NOMO-1 (cell line): ENCODE measurements around the gene GRM4.
"Not testable (repeated sequence)": the region's sequence is repeated elsewhere in the genome, so short reads cannot be mapped to it uniquely, and the experiment has no call there.

Source experiments
- DNase-seq, 2 experiments: peaks; one replicate each; lab custom pipeline; 2025; ENCODE audit not compliant: unreplicated experiment in 2 of 2; lab: John Stamatoyannopoulos, UW

Gene GRM4

DNA sequence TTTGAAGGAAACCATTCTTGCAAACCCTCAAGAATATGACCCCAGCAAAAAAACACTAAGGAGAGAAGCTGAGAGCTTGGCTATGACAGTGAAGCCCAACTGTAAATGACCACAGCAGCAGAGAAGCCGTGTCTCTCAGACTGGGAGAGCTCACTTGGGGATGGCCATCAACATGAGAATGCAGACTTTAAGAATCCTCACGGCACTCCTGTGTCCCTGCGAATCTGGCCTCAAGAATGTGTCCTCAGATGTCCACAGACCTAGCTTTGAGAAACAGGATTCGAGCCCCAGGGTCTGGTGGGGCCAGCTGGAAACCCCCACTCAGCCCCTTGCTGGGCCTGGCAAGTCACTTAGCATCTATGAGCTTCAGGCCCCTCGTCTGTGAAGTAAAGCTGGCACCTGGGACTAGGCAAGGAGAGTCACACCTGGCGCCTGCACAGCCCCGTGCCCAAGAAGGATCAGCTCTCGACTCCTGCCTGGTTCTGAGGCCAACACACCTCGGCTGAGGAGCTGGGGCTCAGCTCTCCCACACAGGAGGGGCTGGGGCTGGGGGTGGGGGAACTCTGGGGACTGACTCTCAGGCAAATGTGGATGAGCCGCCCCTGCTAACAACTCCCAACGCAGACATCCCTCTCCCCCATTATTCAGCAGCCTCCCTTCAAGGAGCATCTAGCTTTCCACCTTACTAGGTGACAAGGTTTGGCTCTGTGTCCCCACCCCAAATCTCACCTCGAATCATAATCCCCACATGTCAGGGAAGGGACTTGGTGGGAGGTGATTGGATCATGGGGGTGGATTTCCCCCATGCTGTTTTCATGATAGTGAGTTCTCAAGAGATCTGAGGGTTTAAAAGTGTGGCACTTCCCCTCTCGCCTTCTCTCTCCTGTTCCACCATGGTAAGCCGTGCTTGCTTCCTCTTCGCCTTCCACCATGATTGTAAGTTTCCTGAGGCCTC is 97.7 kb downstream of the GRM4 start:
- DNase-seq, result no peak

- DNase-seq, result no peak
Measured at GRCh38 chr6:34046617-34047016, 99.3 kb downstream of the GRM4 start.

- DNase-seq, result no peak
Measured at GRCh38 chr6:34045771-34046170, 100.1 kb downstream of the GRM4 start.

- DNase-seq, result no peak
Measured at GRCh38 chr6:34044945-34045595, 100.8 kb downstream of the GRM4 start.

DNA sequence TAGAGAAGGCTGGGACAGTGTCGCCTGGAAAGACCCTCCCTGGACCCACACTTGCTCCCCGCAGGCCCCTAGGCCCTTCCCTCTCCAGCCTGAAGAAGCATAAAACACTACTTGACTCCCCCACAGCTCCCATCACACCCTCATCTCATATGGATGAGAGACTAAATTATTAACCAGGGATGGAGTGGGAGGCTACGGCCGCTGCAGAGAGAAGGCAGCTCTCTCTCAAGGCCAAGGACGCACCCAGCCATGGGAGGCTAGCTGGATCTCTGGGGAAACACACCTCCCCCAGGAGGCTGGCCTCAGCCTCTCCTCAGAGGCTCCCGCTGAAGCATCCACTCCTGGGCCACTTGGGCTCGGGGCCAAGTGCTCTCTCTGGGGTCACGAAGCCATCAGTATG is 102.5 kb downstream of the GRM4 start:
- no peak for DNase-seq

DNA sequence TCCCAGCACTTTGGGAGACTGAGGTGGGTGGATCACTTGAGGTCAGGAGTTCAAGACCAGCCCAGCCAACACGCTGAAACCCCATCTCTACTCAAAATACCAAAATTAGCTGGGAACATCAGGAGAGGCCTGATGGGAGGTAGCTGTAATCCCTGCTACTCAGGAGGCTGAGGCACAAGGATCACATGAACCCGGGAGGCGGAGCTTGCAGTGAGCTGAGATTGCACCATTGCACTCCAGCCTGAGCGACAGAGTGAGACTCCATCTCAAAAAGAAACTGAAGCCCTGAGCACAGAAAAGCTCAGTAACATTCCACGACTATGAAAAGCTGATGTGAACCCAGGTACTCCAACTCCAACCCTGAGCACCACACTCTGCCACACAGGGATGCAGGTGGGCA is 103.9 kb downstream of the GRM4 start:
- not testable (repeated sequence) for DNase-seq

GRCh38 chr6:34041385-34041784 is 104.5 kb downstream of the GRM4 start:
- DNase-seq, result no peak

GRCh38 chr6:34039943-34040342 is 105.9 kb downstream of the GRM4 start:
- DNase-seq, result no peak

DNA sequence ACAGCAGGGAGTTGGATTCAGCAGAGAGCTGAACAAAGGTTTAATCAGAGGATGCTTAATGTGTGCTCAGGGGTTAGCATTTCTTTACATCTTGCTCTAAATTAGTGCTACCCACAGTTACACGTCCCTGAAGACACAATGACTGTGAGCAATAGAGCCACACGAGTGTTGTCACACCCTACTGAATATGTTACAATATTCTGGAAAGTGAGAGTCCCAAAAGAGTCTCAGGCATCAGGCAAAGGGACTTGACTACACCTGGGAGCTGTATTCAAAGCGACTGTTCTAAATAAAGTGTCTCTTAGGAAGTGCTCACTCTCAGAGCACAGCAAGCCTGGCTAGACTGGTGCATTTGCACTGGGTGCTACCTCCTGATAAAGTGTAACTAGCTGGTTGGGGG is 108.7 kb downstream of the GRM4 start:
- DNase-seq, result no peak

DNA sequence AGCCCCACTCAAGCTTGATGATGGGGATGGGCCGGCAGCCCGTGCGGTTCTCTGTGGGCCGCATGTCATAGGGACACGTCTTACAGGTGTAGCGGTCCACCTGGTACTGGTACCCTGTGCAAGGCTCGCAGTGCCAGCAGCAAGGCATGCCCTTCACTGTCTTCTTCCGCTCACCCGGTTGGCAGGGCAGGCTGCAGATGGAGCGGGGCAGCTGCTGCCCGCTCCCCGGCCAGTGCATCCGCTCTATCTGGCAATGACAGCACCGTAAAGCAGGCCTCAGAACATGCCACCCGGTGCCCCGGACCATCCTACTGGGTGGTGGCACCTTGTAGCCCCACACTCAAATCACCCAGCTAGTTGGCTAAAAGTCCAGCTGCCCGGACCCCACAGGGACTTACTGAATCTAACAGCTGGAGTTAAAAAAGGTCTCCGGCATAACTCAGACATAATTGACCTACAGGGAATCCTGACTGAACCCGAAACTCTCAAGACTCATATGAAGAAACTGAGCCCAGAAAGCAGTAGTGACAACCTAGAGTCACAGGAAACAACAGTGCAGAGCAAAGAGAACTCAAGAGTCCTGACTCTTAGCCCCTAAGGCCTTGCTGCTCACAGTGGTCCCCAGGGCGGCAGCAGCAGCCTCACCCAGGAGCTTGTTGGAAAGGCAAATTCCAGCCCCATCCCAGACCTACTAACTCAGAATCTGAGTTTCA is 109.4 kb downstream of the GRM4 start:
- no peak for DNase-seq

GRCh38 chr6:34035704-34036356 is 110.1 kb downstream of the GRM4 start:
- DNase-seq, result no peak

- no peak for DNase-seq
Measured at GRCh38 chr6:34035161-34035560, 110.7 kb downstream of the GRM4 start.

DNA sequence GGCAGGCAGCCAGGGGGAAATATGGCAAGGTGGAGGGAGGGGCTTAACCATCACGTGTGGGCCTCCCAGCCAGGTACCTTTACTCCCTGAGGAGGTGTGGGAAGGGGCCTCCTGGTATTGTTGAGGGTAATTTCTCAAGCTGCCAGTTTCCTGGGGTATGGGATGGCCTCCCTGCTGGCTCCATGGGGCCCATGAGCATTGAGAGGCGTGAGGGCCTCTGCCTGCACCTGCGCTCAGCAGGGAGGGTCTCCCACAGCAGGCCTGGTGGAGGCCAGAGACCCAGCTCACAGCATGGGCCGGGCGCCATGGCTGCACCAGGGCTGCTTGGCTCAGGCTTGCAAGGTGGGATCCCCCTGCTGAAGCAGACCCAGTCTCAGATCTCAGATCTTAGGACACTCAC is 113.0 kb downstream of the GRM4 start:
- DNase-seq, result no peak

DNA sequence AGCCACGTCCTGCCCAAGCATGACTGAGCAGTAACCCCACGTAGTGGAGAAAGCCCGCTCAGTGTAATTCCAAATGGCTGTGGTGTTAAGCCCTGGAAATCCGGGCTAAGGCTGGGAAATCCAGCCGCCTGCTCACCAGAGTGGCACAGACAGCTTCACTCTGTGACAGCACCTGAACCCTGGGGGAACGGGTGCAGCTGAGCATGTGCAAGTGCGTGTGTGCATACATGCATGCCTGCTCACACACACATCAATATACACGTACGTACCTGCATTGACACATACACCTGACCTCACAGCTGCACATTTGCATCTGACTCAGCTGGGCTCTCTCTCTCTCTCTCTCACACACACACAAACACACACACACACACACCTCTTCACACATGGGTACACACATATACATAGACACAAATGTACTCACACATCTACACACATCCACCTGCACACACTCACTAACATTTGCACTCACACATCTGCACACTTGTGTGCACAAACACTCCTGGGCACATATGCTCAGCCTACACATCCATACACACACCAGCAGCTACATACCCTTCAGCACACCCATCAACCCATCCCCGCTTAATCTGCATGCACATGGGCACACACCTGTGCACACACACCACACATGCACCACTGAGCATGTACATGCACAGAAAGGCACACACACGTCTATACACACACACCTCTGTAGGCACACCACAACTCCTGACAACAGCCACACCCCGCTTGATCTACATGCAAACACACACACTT is 114.1 kb downstream of the GRM4 start:
- no peak for DNase-seq

- no peak for DNase-seq
Measured at GRCh38 chr6:34030831-34031624, 114.9 kb downstream of the GRM4 start.

DNA sequence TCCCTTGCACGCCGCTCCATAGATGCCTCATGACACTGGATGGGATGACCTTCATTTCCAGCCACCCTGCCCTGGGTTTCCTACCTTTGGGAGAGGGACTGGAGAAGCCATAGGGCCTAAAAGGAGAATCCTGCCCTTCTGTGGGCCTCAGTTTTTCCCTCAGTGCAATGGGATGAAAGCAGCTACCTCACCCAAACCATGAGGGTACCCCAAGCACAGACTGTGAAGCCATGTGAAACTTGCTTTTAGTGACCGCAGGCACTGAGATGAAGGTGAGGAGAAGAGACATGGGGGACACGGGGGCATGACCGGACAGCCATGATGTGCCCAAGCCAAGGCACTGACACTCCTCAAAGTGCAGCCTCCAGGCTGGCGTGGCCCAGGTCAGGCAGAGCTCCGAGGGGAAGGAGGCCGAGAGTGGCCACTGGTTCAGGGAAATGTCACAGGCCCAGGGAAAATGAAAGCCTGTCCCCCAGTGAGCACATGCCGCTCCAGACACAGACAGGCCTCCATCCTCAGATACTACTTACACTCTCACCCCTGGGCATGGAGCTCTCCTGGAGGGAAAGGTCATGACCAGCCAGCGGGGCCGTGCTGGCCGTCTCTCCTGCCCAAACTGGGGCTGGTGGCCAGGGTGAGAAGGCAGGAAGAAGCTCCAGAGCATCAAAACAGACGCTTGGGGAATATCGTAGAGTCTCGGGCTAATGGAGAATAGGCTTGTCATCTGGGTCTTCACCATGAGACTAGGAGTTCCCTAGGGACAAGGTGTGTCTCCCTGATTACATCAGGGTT is 116.2 kb downstream of the GRM4 start:
- no peak for DNase-seq

GRCh38 chr6:34028691-34029360 is 117.1 kb downstream of the GRM4 start:
- DNase-seq, result no peak

DNA sequence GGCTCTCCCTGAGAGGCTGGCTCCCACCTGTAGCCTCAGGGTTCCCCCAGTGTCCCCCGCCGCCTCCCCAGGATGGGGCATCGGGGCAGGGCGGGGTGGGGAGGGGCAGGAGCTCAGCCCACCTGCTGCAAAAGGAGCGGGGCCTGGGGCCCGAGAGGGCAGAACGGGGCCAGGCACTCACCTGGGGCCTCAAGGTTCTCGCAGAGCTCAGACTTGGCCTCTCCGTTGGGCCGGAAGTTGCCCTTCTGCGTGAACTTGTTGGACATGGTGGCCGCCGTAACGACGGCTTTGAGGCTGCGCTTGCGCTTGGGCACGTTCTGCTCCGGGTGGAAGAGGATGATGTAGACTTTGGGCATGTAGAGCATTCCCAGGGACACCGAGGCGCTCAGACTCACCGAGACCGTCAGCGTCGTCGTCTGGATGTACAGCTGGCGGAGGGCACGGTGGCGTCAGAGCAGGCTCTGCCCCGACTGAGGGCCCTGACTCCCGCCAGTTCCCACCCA is 117.9 kb downstream of the GRM4 start:
- DNase-seq, result no peak
